Activated T-helper 17 cell treated with anti-CD3 and anti-CD28 coated beads, Interleukin-2, amount 50 U/mL, for 72 hours (primary cell): ENCODE data around the gene PRKN. TPM values are rescaled to one million over a fixed set of nuclear protein-coding genes. Genes with fewer than 3 reads are reported as not detected.
"Not testable (repeated sequence)": the region's sequence is repeated elsewhere in the genome, so short reads cannot be mapped to it uniquely, and the experiment has no call there.

Experiments
- ATAC-seq: fragments of 150-1000 bp; cut with Tn5 transposase; replicated peaks from 2 replicates; pipeline ENCODE4 v1.10.0; 2021; ENCODE audit warnings: mild to moderate bottlenecking, moderate library complexity
- H3K27ac Mint-ChIP-seq: one replicate; pipeline ENCODE4 v1.8.0; 2022; ENCODE audit warnings: mixed read lengths
- H3K27me3 Mint-ChIP-seq: one replicate; pipeline ENCODE4 v1.8.0; 2022; ENCODE audit warnings: mixed read lengths
- H3K36me3 Mint-ChIP-seq: one replicate; pipeline ENCODE4 v1.8.0; 2022; ENCODE audit warnings: low read depth, mild to moderate bottlenecking, mixed read lengths
- H3K4me1 Mint-ChIP-seq: one replicate; pipeline ENCODE4 v1.8.0; 2022; ENCODE audit warnings: mixed read lengths
- H3K4me3 Mint-ChIP-seq: one replicate; pipeline ENCODE4 v1.8.0; 2022; ENCODE audit warnings: mild to moderate bottlenecking, mixed read lengths
- H3K9me3 Mint-ChIP-seq: one replicate; pipeline ENCODE4 v1.8.0; 2022; ENCODE audit warnings: mixed read lengths
- total RNA-seq, 2 donors: library from RNA; stranded (reverse); gene quantifications; one replicate each; pipeline ENCODE4 v1.2.3, GENCODE V29; 2022

The PRKN gene
- total RNA-seq, 2 donors from 2014 or later: 0.84 to 0.87 TPM

DNA sequence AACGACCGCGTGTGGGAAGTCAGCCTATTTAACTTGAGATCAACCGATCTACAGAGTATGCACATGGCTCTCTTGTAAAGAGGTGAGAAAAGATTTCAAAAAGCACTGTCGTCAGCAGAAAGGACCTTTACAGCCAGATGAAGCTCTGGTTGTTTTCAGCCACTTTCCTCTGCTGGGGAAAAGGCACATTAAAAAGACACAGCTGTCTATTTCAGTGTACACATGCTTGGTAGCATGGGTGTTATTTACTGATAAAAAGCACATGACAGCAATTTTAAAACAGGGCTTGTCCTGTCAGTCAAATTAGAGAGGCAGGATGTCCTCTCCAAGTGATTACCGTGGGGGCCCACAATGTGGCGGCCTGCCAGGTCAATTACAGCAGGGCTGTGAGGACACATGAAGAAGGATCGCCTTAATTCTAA, 188.9 kb downstream of the PRKN start:
- no peaks in the 10 kb centered on the region for H3K27me3 Mint-ChIP-seq
- no peak overlapping the region for H3K27ac Mint-ChIP-seq
- ATAC-seq: no peak
- no peak overlapping the region for H3K4me3 Mint-ChIP-seq
- no peaks in the 10 kb centered on the region for H3K4me1 Mint-ChIP-seq
- no peaks in the 10 kb centered on the region for H3K9me3 Mint-ChIP-seq
- H3K36me3 Mint-ChIP-seq: no peaks in the 10 kb centered on the region

DNA sequence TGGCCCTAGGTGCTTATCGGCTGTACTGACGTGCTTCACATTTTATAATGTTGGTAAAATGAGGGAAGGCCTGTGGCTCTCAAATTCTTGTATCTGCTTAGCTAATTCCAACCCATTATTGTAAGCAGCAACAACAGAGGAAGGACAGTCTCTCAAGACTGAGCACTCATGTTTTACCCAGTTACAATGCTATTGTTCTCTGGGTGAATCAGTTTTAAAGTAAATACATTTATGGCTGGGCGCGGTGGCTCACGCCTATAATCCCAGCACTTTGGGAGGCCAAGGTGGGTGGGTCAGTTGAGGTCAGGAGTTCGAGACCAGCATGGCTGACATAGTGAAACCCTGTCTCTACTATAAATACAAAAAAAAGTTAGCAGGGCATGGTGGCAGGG, 194.6 kb downstream of the PRKN start:
- H3K27me3 Mint-ChIP-seq: no peaks in the 10 kb centered on the region
- H3K4me3 Mint-ChIP-seq: no peak overlapping the region
- H3K9me3 Mint-ChIP-seq: no peaks in the 10 kb centered on the region
- H3K27ac Mint-ChIP-seq: no peak overlapping the region
- no peak for ATAC-seq
- H3K4me1 Mint-ChIP-seq: no peaks in the 10 kb centered on the region
- H3K36me3 Mint-ChIP-seq: no peaks in the 10 kb centered on the region

DNA sequence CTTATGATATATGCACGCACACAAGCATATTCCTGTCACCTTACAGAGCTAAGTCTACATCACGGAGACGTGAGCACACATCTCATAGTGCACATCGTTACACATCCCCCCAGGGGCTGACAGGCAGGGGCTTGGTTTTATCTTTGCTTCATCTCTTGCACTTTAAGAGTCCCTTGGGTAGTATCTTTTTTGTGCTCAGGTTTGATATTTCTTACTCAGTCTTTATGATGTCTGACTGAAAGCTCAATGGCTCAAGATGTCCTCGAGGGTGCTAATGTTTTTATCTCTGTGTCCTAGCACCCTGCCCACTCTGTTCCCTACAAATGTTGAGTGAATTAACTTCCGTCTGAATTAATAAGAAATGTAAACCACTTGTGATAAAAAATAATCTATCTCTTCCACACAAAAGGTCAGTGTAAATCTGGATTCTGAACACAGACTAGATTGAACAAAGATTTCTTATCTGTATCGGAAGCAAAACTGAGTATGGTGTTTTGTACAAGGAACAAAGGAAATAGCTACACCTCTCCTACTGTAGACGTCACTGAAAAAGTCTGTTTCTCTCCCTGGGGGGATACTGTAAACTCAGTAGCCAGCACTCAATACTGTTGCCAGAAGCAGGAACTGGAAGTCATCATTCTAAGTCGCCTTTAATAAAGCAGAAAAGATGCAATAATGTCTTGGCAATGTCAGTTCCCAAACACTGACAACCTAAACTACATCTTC, 195.1 kb downstream of the PRKN start:
- no peaks in the 10 kb centered on the region for H3K9me3 Mint-ChIP-seq
- no peak overlapping the region for H3K4me3 Mint-ChIP-seq
- H3K4me1 Mint-ChIP-seq: no peaks in the 10 kb centered on the region
- H3K27ac Mint-ChIP-seq: no peak overlapping the region
- H3K27me3 Mint-ChIP-seq: no peaks in the 10 kb centered on the region
- no peaks in the 10 kb centered on the region for H3K36me3 Mint-ChIP-seq
- ATAC-seq: no peak

DNA sequence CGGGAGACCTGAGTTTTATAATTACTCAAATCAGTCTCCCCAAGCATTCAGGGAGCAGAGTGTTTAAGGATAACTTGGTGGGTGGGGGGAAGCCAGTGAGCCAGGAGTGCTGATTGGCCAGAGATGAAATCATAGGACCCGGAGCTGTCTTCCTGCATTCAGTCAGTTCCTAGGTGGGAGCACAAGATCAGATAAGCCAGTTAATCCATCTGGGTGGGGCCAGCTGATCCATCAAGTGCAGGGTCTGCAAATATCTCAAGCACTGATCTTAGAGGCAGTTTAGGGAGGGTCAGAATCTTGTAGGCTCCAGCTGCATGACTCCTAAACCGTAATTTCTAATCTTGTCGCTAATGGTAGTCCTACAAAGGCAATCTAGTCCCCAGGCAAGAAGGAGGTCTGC, 196.2 kb downstream of the PRKN start:
- H3K4me3 Mint-ChIP-seq, H3K27me3 Mint-ChIP-seq, H3K4me1 Mint-ChIP-seq, H3K27ac Mint-ChIP-seq, H3K9me3 Mint-ChIP-seq, H3K36me3 Mint-ChIP-seq, ATAC-seq: not testable (repeated sequence)

DNA sequence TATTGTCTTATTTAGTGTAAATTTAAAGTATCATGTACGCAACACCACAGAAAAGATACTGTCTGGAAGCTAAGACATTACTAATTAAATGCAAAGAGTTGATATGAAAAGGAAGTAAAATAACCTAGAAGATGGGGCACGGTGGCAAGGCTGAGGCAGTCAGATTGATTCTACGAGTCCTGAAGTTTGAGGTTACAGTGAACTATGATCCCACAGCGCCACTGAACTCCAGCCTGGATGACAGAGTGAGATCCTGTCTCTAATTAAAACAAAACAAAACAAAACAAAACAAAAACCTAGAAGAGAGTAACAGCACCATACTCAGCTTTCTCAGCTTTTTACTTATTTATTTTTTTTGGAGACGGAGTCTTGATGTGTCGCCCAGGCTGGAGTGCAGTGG, 199.0 kb downstream of the PRKN start:
- Mint-ChIP-seq H3K4me3 (no peak overlapping the region), H3K27ac (no peak overlapping the region), H3K9me3 (peaks cover 6% of the 10 kb centered on the region), H3K27me3 (no peaks in the 10 kb centered on the region), H3K4me1 (no peaks in the 10 kb centered on the region), H3K36me3 (no peaks in the 10 kb centered on the region)
- no peak for ATAC-seq

DNA sequence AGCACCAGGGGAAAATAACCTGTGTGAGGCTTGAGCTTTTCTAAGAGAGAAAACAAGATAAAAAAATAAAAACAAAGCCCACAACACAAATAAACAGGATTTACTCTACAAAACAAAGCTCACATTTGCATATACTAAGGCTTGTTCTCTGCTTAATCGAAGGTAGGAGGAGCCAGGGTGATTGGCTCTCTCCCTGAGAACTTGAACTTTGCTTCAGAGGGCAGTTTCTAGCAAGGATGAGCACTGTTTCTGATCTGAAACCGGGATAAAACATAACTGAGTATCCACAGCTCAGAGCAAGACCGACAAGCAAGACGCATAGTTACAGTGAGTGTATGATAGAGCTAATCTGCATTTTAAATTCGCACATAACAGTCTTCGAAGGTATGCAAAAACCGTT, 200.6 kb downstream of the PRKN start:
- Mint-ChIP-seq H3K36me3 (no peaks in the 10 kb centered on the region), H3K4me1 (no peaks in the 10 kb centered on the region), H3K9me3 (peaks cover 6% of the 10 kb centered on the region), H3K4me3 (no peak overlapping the region), H3K27me3 (no peaks in the 10 kb centered on the region), H3K27ac (no peak overlapping the region)
- no peak for ATAC-seq

DNA sequence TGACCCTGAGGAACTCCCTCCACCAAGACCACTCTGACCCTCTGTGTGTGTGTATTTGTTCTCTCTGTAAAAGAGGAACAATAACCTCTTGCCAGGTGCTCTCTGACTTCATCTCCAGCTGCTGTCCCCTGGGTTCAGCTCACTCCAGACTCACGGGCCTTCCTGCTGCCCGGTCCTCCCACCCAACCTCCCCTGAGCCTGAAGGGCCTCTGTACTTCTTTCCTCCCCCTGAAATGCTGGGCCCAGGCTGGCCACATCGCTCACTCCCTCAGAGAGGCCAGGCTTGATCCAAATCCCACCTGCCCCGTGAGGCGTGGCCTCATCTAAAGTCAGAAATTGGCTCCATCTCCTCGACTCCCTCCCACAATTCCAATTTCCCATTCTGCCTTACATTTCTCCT, 202.4 kb downstream of the PRKN start:
- H3K4me1 Mint-ChIP-seq: no peaks in the 10 kb centered on the region
- no peaks in the 10 kb centered on the region for H3K27me3 Mint-ChIP-seq
- no peak overlapping the region for H3K4me3 Mint-ChIP-seq
- H3K9me3 Mint-ChIP-seq: peaks cover 6% of the 10 kb centered on the region
- no peaks in the 10 kb centered on the region for H3K36me3 Mint-ChIP-seq
- no peak for ATAC-seq
- no peak overlapping the region for H3K27ac Mint-ChIP-seq

DNA sequence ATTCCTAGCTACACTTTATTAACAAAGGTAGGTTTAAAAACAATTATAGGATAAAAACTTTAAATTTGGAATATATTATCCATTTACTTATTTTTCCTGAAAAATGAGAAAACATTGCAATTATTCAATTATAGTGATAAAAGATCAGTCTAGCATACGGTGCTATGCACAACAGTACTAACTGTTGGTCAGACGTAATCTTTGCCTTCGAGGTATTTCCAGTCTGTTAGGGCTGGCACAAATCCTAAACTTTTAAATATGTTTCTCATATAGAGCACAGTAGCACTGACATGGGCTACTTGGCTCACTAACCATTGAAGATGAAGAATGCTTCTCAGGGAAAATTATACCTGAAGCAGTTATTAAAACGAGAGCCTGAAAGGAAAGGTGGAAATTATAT, 214.8 kb downstream of the PRKN start:
- ATAC-seq: no peak
- H3K36me3 Mint-ChIP-seq: no peaks in the 10 kb centered on the region
- no peaks in the 10 kb centered on the region for H3K4me1 Mint-ChIP-seq
- no peak overlapping the region for H3K4me3 Mint-ChIP-seq
- no peaks in the 10 kb centered on the region for H3K27me3 Mint-ChIP-seq
- no peak overlapping the region for H3K27ac Mint-ChIP-seq
- no peaks in the 10 kb centered on the region for H3K9me3 Mint-ChIP-seq

DNA sequence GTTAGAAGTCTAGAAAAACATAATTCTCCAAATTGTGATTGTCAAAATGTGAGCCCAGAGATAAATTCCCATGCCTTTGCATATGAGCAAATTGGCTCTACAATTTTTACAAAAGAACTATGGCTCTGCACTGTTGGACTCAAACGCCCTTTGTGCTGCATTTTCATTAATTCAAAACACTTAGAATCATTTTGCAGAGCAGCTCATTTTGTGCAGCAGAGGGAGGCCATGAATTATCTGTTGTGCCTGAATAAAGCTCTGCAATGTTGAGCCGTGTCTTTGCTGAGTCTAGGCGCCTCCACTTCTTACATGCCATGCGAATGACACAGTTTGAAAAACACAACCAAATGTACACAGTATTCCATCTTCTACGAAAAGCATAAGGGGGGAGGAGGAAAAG, 230.2 kb downstream of the PRKN start:
- ATAC-seq: no peak
- Mint-ChIP-seq H3K4me1 (no peaks in the 10 kb centered on the region), H3K36me3 (no peaks in the 10 kb centered on the region), H3K9me3 (no peaks in the 10 kb centered on the region), H3K27ac (no peak overlapping the region), H3K4me3 (no peak overlapping the region), H3K27me3 (no peaks in the 10 kb centered on the region)

DNA sequence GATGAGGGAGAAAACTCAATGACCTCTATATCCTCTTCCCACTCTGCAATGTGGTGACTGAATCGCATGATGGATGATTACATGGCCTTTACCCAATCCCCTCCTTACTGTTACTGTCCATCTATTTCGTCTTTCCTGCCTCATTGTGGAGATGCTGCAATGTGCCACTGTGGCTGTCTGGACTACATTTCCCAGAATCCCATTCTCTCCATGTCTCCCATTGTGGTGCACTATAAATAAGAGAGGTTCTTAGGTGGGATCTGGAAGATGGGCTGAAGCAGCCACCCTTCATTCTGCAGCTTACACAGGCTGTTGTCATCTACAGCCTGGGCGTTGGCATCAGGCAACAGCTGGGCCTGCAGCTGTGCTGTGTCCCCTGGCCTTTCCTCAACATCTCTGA, 233.6 kb downstream of the PRKN start:
- H3K4me3 Mint-ChIP-seq: no peak overlapping the region
- H3K27me3 Mint-ChIP-seq: no peaks in the 10 kb centered on the region
- H3K36me3 Mint-ChIP-seq: no peaks in the 10 kb centered on the region
- peaks cover 3% of the 10 kb centered on the region for H3K9me3 Mint-ChIP-seq
- H3K27ac Mint-ChIP-seq: no peak overlapping the region
- ATAC-seq: no peak
- no peaks in the 10 kb centered on the region for H3K4me1 Mint-ChIP-seq

DNA sequence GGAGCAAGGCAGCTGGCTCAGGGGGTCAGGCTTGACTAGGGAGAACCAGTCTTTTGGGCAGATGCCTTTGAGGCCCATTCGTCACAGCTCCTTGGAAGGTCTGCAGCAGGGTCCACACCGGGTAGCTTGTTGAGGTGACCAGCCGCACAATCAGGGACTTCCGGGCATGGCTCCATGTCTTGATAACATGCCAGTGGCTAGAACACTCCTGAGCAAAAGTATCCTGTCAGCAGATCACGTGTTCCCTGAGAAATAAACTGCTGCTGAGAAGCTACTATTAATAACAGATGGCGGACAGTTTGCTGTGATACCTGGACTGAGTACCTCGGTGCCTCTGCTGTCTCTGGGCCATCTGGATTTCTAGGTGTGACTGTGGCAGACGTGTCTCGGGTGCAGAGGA, 235.9 kb downstream of the PRKN start:
- H3K9me3 Mint-ChIP-seq: peaks cover 3% of the 10 kb centered on the region
- H3K4me1 Mint-ChIP-seq: no peaks in the 10 kb centered on the region
- ATAC-seq: no peak
- H3K27ac Mint-ChIP-seq: no peak overlapping the region
- H3K27me3 Mint-ChIP-seq: no peaks in the 10 kb centered on the region
- H3K36me3 Mint-ChIP-seq: no peaks in the 10 kb centered on the region
- H3K4me3 Mint-ChIP-seq: no peak overlapping the region

DNA sequence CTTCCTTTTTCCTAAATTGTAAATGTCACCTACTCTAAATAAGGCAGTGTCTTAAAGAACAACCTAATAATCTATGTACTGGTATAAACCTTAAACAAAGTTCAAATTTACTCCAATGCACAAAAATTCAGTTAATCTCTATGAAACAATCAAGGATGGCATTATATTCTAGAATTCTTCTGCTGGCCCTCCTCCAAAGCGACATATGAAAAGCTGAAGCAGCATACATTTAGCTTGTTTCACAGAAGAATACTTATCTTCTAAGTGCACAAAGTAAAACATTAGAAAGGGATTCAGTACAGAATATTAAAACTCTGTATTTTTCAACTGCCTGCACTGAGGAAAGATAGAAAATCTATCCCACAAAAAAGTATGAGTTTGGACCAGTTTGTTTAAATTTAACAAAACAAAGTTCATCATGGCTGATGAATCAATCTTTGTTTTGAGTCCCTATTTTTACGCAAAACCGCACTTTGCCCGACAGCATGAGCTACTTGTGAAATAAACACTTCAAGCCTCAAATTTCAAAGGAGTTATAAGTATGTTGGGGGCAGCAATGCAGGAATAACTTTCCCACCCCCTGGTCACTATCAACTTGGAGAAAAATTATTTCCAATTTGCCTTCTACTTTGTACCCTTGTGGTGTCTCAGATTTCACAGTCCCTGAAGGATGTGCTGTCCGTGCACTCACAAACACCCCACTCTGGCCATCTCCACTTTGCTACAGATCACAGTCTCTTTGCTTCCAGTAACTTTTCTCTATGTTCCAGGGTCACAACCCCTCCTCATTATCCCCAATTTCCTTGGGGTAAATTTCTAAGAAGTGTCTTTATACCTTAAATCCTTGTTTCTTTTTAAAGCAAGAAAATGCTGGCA, 238.2 kb downstream of the PRKN start:
- Mint-ChIP-seq H3K27ac (no peak overlapping the region), H3K4me3 (no peak overlapping the region), H3K4me1 (no peaks in the 10 kb centered on the region), H3K9me3 (peaks cover 3% of the 10 kb centered on the region), H3K27me3 (no peaks in the 10 kb centered on the region), H3K36me3 (no peaks in the 10 kb centered on the region)
- ATAC-seq: no peak

DNA sequence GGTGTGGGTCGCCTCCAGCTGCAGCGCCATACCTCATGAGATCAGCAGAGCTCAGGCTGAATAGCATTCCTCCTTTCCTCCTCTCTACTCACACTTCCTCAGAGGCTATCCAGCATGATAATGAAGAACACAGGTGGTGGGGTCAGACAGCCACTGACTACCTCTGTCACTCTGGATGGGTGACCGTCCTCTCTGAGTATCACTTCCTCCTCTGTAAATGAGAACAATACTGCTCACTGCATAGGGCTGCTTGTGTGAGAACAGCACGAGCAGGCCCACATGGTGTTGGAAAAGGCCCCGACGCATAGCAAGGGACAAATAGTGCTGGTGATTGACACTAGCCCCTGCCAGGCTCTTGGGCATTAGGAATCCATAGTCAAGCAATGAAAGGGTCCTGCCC, 239.1 kb downstream of the PRKN start:
- peaks cover 3% of the 10 kb centered on the region for H3K9me3 Mint-ChIP-seq
- no peaks in the 10 kb centered on the region for H3K36me3 Mint-ChIP-seq
- no peak overlapping the region for H3K27ac Mint-ChIP-seq
- no peak for ATAC-seq
- H3K27me3 Mint-ChIP-seq: no peaks in the 10 kb centered on the region
- H3K4me3 Mint-ChIP-seq: no peak overlapping the region
- H3K4me1 Mint-ChIP-seq: no peaks in the 10 kb centered on the region

DNA sequence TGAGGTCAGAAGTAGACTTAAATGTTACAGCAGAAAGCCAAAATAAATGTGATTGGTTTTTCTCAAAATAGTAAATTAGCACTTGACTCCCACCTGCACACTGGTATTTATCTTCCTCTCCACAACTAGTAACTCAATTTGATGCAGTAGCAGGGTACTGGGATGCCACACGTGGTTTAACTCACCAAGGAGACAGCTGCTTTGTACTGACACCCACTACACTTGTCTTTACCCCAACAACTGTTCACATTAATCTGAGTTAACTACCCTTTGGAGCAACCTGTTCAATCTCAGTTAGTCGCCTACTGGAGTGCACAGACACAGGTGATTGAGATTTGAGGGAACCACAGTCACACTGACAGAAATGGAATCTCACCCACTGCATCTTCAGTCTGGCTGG, 242.1 kb downstream of the PRKN start:
- H3K36me3 Mint-ChIP-seq: no peaks in the 10 kb centered on the region
- H3K4me3 Mint-ChIP-seq: no peak overlapping the region
- H3K27me3 Mint-ChIP-seq: no peaks in the 10 kb centered on the region
- no peak for ATAC-seq
- no peaks in the 10 kb centered on the region for H3K4me1 Mint-ChIP-seq
- no peak overlapping the region for H3K27ac Mint-ChIP-seq
- H3K9me3 Mint-ChIP-seq: peaks cover 3% of the 10 kb centered on the region

DNA sequence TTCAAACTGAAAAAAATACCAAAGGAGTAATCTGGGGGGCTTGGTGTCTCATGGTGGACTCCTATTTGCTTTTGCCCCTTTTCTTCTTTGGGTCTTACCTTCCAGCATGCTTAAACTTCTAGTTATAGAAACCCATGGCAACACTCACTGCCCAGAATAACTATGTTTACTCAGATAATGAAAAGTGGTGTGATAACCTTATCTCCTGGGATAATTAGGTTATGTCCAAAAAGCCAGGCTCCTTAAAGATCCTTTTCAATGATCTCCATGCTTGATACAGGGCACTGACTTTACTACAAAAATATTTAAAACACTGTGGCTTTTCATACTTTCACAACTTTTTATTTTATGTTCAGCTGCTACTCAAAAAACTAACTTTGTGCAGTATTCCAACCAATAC, 245.6 kb downstream of the PRKN start:
- no peak for ATAC-seq
- Mint-ChIP-seq H3K9me3 (no peaks in the 10 kb centered on the region), H3K4me1 (no peaks in the 10 kb centered on the region), H3K4me3 (no peak overlapping the region), H3K27ac (no peak overlapping the region), H3K27me3 (no peaks in the 10 kb centered on the region), H3K36me3 (no peaks in the 10 kb centered on the region)
